Neural progenitor cell (in vitro differentiated cells): ENCODE results near the gene TFPT.

Experiments
- EZH2 ChIP-seq: fragments of 200-600 bp; sonication (generic); IDR thresholded peaks from 2 replicates; pipeline ENCODE4 v1.6.1; 2017; ENCODE audit warnings: antibody characterized with exemption, mild to moderate bottlenecking, moderate library complexity
- TF ChIP-seq, protein P1 (sequence below): fragments of 200-600 bp; sonication (generic); IDR thresholded peaks from 2 replicates; pipeline ENCODE4 v1.5.1; 2017; ENCODE audit warnings: antibody characterized with exemption, mild to moderate bottlenecking

DNA sequence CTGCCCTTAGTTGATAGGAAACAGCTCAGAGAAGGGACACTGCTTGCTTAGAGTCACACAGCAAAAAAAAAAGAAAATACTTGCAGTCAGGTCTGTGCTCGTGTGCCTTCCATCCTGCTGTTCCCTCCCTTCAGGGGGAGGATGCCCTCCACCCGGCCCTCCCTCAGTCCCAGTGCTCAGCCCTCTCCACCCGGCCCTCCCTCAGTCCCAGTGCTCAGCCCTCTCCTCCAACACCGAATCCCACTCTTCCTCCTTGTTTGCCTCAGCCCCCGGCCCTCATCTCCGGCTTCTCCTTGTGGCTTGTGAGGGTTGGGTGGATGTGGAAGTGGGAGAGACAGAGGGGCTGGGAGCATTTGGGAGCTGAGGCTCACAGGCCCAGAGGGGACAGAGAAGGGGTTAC lies 5.8 kb downstream of the TFPT start:
- TF ChIP-seq EZH2 = no peak
- TF ChIP-seq, protein P1, sequence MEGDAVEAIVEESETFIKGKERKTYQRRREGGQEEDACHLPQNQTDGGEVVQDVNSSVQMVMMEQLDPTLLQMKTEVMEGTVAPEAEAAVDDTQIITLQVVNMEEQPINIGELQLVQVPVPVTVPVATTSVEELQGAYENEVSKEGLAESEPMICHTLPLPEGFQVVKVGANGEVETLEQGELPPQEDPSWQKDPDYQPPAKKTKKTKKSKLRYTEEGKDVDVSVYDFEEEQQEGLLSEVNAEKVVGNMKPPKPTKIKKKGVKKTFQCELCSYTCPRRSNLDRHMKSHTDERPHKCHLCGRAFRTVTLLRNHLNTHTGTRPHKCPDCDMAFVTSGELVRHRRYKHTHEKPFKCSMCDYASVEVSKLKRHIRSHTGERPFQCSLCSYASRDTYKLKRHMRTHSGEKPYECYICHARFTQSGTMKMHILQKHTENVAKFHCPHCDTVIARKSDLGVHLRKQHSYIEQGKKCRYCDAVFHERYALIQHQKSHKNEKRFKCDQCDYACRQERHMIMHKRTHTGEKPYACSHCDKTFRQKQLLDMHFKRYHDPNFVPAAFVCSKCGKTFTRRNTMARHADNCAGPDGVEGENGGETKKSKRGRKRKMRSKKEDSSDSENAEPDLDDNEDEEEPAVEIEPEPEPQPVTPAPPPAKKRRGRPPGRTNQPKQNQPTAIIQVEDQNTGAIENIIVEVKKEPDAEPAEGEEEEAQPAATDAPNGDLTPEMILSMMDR = no peak
